GM12864 (cell line): Measurements from ENCODE around the gene CHST12.

ENCODE experiments used
- DNase-seq: peaks from one replicate; pipeline ENCODE4 v3.0.0-alpha.2; 2011; ENCODE audit warnings: low read depth
- H3K4me3 ChIP-seq: 2 replicates; pipeline ENCODE4 v1.5.1; 2011; ENCODE audit warnings: mild to moderate bottlenecking, low read depth, low read length, control low read depth
- CTCF ChIP-seq: IDR thresholded peaks from 2 replicates; pipeline ENCODE4 v1.5.1; 2011; ENCODE audit warnings: low read depth, mild to moderate bottlenecking, moderate library complexity, low read length, control low read depth, inconsistent platforms; ENCODE audit errors: missing control alignments

CHST12 gene

GRCh38 chr7:2357571-2357970, 45.8 kb upstream of the CHST12 start:
- no peak overlapping the region for H3K4me3 ChIP-seq
- DNase-seq = no peak
- no peak for TF ChIP-seq CTCF

- DNase-seq = no peak
- TF ChIP-seq CTCF = no peak
- no peak overlapping the region for H3K4me3 ChIP-seq
Measured at GRCh38 chr7:2358968-2359527, 44.4 kb upstream of the CHST12 start.

- no peak for DNase-seq
- H3K4me3 ChIP-seq = no peak overlapping the region
- TF ChIP-seq CTCF = no peak
Measured at GRCh38 chr7:2359610-2360009, 43.8 kb upstream of the CHST12 start.

- no peak overlapping the region for H3K4me3 ChIP-seq
- no peak for TF ChIP-seq CTCF
- DNase-seq = no peak
Measured at GRCh38 chr7:2360796-2361195, 42.6 kb upstream of the CHST12 start.

- TF ChIP-seq CTCF = no peak
- no peak for DNase-seq
- no peak overlapping the region for H3K4me3 ChIP-seq
Measured at GRCh38 chr7:2362385-2363088, 40.9 kb upstream of the CHST12 start.

DNA sequence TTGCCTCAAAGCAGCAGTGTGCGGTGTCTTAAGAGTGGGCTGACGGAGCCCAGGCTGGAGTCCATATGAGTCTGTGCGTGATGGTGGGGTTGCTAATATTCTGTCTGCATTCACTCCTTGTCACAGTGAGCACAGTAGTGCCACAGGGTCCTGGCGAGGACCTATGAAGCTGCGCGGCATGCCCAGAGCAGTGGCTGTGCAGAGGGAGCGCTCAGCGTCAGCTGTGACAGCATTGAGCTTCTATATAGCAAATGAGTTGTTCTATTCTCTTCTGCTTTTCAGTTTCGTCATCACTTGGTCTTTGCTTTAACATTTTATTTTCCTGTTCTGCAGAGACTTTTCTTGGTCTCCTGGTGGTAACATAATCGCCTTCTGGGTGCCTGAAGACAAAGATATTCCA, 34.3 kb upstream of the CHST12 start:
- DNase-seq = no peak
- H3K4me3 ChIP-seq = no peak overlapping the region

More for the DNA sequence above, 34.3 kb upstream of the CHST12 start:
- no peak for TF ChIP-seq CTCF
